HL-60 (cell line): ENCODE measurements around the gene DCAF7.

ENCODE experiments used
- DNase-seq, 2 experiments: peaks; one replicate each; pipeline ENCODE4 v3.0.0-alpha.2; 2010 to 2020; ENCODE audit warnings: low read depth in 1 of 2, low spot score in 1 of 2
- H3K27ac ChIP-seq: fragments of 250-450 bp; sonication (Bioruptor Pico); replicated peaks from 2 replicates; pipeline ENCODE4 v1.5.1; 2020; ENCODE audit warnings: mild to moderate bottlenecking, moderate library complexity
- H3K27me3 ChIP-seq: fragments of 250-450 bp; sonication (Bioruptor Pico); 2 replicates; pipeline ENCODE4 v1.5.1; 2021; ENCODE audit warnings: mild to moderate bottlenecking, moderate library complexity; ENCODE audit not compliant: insufficient read depth, poor library complexity, severe bottlenecking
- H3K4me3 ChIP-seq: replicated peaks from 2 replicates; pipeline ENCODE4 v1.5.1; 2011; ENCODE audit warnings: mild to moderate bottlenecking, control low read depth, low read length; ENCODE audit not compliant: insufficient read depth
- CTCF ChIP-seq: IDR thresholded peaks from one replicate; pipeline ENCODE4 v1.5.1; 2011; ENCODE audit warnings: low read length, control low read depth, inconsistent platforms; ENCODE audit not compliant: insufficient read depth
- GABPA ChIP-seq: IDR thresholded peaks from 2 replicates; pipeline ENCODE4 v1.6.1; 2012; ENCODE audit warnings: low read depth
- POLR2AphosphoS5 ChIP-seq: IDR thresholded peaks from 2 replicates; pipeline ENCODE4 v1.6.1; 2012; ENCODE audit warnings: low read depth
- REST ChIP-seq: IDR thresholded peaks from 2 replicates; pipeline ENCODE4 v1.6.1; 2012; ENCODE audit warnings: low read depth; ENCODE audit not compliant: insufficient replicate concordance
- SPI1 ChIP-seq: IDR thresholded peaks from 2 replicates; pipeline ENCODE4 v1.6.1; 2012; ENCODE audit warnings: low read depth, mild to moderate bottlenecking, borderline replicate concordance

DCAF7 gene

GRCh38 chr17:63550817-63551639 lies 751 bp downstream of the DCAF7 start:
- DNase-seq: no peak
- TF ChIP-seq REST: no peak
- no peak for TF ChIP-seq POLR2AphosphoS5
- no peak for TF ChIP-seq SPI1
- no peak for TF ChIP-seq CTCF
- no peak for TF ChIP-seq GABPA
- Histone ChIP-seq H3K4me3 (peak overlapping the region; percentile 98), H3K27ac (peak overlapping the region; percentile 96), H3K27me3 (no peaks in the 10 kb centered on the region)

GRCh38 chr17:63552211-63552610 lies 1.9 kb downstream of the DCAF7 start:
- TF ChIP-seq GABPA (no peak), REST (no peak), SPI1 (no peak), CTCF (no peak), POLR2AphosphoS5 (no peak)
- Histone ChIP-seq H3K4me3 (peak overlapping the region; percentile 98), H3K27ac (peak overlapping the region; percentile 17), H3K27me3 (no peaks in the 10 kb centered on the region)
- no peak for DNase-seq

GRCh38 chr17:63555500-63556156 lies 5.4 kb downstream of the DCAF7 start:
- H3K27me3 ChIP-seq: no peaks in the 10 kb centered on the region
- TF ChIP-seq SPI1 (no peak), CTCF (no peak), POLR2AphosphoS5 (no peak), REST (no peak), GABPA (no peak)
- no peak for DNase-seq
- no peak overlapping the region for H3K4me3 ChIP-seq
- no peak overlapping the region for H3K27ac ChIP-seq
